ENCODE measurements around the gene NOL11. TPM values are rescaled to one million over a fixed set of nuclear protein-coding genes. Genes with fewer than 3 reads are reported as not detected.

NOL11 gene
- total RNA-seq, 1 donor from 2014 or later, result 90.4 TPM

- Mint-ChIP-seq H3K27me3 (ENCODE audit: insufficient read depth, low read depth) (no peaks in the 10 kb centered on the region), H3K27ac (no peak overlapping the region), H3K4me3 (no peak overlapping the region), H3K4me1 (no peaks in the 10 kb centered on the region), H3K9me3 (no peaks in the 10 kb centered on the region), H3K36me3 (no peaks in the 10 kb centered on the region)
- no peaks in the 10 kb centered on the region for H3K27me3 ChIP-seq
- no peaks in the 10 kb centered on the region for H4K20me1 ChIP-seq (ENCODE audit: low read depth)
- no peak for TF ChIP-seq EZH2 (IDR thresholded peaks at IDR 0.05)
- TF ChIP-seq EZH2phosphoT487 (IDR thresholded peaks at IDR 0.05), result no peak
- no peak for TF ChIP-seq CTCF (IDR thresholded peaks at IDR 0.05)
- no peak overlapping the region for H3K4me2 ChIP-seq
- no peaks in the 10 kb centered on the region for H3F3A ChIP-seq (ENCODE audit: low read depth)
- no peak overlapping the region for H2AFZ ChIP-seq (replicated peaks)
- H3K27ac ChIP-seq, result no peak overlapping the region
- H3K4me3 ChIP-seq, result no peak overlapping the region
- no peaks in the 10 kb centered on the region for H3K36me3 ChIP-seq
- no peak for DNase-seq (ENCODE audit: low spot score)
- peaks cover 8% of the 10 kb centered on the region for H3K4me1 ChIP-seq
- no peaks in the 10 kb centered on the region for H3K9me3 ChIP-seq (ENCODE audit: low read depth)
- no peak overlapping the region for H3K9ac ChIP-seq
- no peaks in the 10 kb centered on the region for H3K79me2 ChIP-seq (ENCODE audit: low read depth)
Measured at GRCh38 chr17:67675481-67675880, 42.3 kb upstream of the NOL11 start.

GRCh38 chr17:67676305-67676704 is 41.4 kb upstream of the NOL11 start:
- no peaks in the 10 kb centered on the region for H3K9me3 ChIP-seq (ENCODE audit: low read depth)
- no peaks in the 10 kb centered on the region for H3K79me2 ChIP-seq (ENCODE audit: low read depth)
- Mint-ChIP-seq H3K9me3 (no peaks in the 10 kb centered on the region), H3K4me1 (no peaks in the 10 kb centered on the region), H3K27me3 (ENCODE audit: insufficient read depth, low read depth) (no peaks in the 10 kb centered on the region), H3K4me3 (no peak overlapping the region), H3K36me3 (no peaks in the 10 kb centered on the region), H3K27ac (no peak overlapping the region)
- H3K27me3 ChIP-seq, result no peaks in the 10 kb centered on the region
- H3K4me3 ChIP-seq, result no peak overlapping the region
- no peak for TF ChIP-seq EZH2phosphoT487 (IDR thresholded peaks at IDR 0.05)
- no peak for TF ChIP-seq CTCF (IDR thresholded peaks at IDR 0.05)
- TF ChIP-seq EZH2 (IDR thresholded peaks at IDR 0.05), result no peak
- H2AFZ ChIP-seq (replicated peaks), result no peak overlapping the region
- DNase-seq (ENCODE audit: low spot score), result no peak
- H3K9ac ChIP-seq, result no peak overlapping the region
- no peaks in the 10 kb centered on the region for H4K20me1 ChIP-seq (ENCODE audit: low read depth)
- H3K27ac ChIP-seq, result no peak overlapping the region
- H3K4me1 ChIP-seq, result peaks cover 8% of the 10 kb centered on the region
- no peak overlapping the region for H3K4me2 ChIP-seq
- H3K36me3 ChIP-seq, result no peaks in the 10 kb centered on the region
- H3F3A ChIP-seq (ENCODE audit: low read depth), result no peaks in the 10 kb centered on the region

- Histone ChIP-seq H4K20me1 (ENCODE audit: low read depth) (no peaks in the 10 kb centered on the region), H3K4me2 (no peak overlapping the region), H3K27me3 (no peaks in the 10 kb centered on the region), H3K9ac (no peak overlapping the region), H3K4me3 (no peak overlapping the region), H3K79me2 (ENCODE audit: low read depth) (no peaks in the 10 kb centered on the region), H3K36me3 (no peaks in the 10 kb centered on the region), H3K9me3 (ENCODE audit: low read depth) (no peaks in the 10 kb centered on the region), H3K27ac (no peak overlapping the region), H2AFZ (replicated peaks) (no peak overlapping the region), H3K4me1 (peaks cover 8% of the 10 kb centered on the region), H3F3A (ENCODE audit: low read depth) (no peaks in the 10 kb centered on the region)
- no peak for TF ChIP-seq CTCF (IDR thresholded peaks at IDR 0.05)
- TF ChIP-seq EZH2 (IDR thresholded peaks at IDR 0.05), result no peak
- no peak for TF ChIP-seq EZH2phosphoT487 (IDR thresholded peaks at IDR 0.05)
- no peak overlapping the region for H3K27ac Mint-ChIP-seq
- no peaks in the 10 kb centered on the region for H3K27me3 Mint-ChIP-seq (ENCODE audit: insufficient read depth, low read depth)
- H3K4me3 Mint-ChIP-seq, result no peak overlapping the region
- DNase-seq (ENCODE audit: low spot score), result no peak
- H3K36me3 Mint-ChIP-seq, result no peaks in the 10 kb centered on the region
- no peaks in the 10 kb centered on the region for H3K9me3 Mint-ChIP-seq
- H3K4me1 Mint-ChIP-seq, result no peaks in the 10 kb centered on the region
Measured at GRCh38 chr17:67678414-67678813, 39.3 kb upstream of the NOL11 start.
